Activated T-cell treated with anti-CD3 and anti-CD28 coated beads for 4 hours (primary cell): ENCODE measurements around the gene TGM1.
"Not testable (repeated sequence)": the region's sequence is repeated elsewhere in the genome, so short reads cannot be mapped to it uniquely, and the experiment has no call there.

Experiments
- DNase-seq: peaks from one replicate; pipeline ENCODE4 v3.0.0-alpha.2; 2020

TGM1 gene

DNA sequence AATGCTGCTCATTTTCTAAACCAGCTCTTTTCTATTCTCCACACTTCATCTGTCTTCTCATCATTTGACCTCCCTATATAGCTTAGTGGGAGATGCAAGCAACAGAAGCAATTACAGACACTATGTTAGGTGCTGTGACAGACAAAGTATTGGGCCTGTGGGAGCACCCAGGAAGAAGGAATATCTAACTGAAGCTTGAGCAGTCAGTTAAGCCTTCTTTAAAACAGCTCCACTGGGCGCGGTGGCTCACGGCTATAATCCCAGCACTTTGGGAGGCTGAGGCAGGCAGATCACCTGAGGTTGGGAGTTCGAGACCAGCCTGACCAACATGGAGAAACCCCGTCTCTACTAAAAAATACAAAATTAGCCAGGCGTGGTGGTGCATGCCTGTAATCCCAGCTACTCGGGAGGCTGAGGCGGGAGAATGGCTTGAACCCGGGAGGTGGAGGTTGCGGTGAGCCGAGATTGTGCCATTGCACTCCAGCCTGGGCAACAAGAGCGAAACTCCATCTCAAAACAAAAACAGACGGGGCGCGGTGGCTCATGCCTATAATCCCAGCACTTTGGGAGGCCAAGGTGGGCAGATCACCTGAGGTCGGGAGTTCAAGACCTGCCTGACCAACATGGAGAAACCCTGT lies 59.6 kb downstream of the TGM1 start:
- not testable (repeated sequence) for DNase-seq

DNA sequence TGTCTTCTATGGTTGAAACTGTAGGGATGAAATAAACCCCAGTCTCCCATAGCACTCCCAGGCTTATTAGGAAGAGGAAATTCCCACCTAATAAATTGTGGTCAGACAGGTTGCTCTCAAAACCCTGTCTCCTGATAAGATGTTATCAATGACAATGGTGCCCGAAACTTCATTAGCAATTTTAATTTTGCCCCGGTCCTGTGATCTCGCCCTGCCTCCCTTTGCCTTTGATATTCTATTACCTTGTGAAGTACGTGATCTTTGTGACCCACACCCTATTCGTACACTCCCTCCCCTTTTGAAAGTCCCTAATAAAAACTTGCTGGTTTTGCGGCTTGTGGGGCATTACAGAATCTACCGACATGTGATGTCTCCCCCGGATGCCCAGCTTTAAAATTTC lies 60.4 kb downstream of the TGM1 start:
- not testable (repeated sequence) for DNase-seq
